ENCODE measurements around the gene SNX8. TPM values are rescaled to one million over a fixed set of nuclear protein-coding genes. Genes with fewer than 3 reads are reported as not detected.

SNX8 gene
- total and polyA plus RNA-seq, 2 of the 13 experiments (the other 11 are each of a cell fraction or from before 2014, with no cell fraction given): 20.6 to 45.2 TPM

DNA sequence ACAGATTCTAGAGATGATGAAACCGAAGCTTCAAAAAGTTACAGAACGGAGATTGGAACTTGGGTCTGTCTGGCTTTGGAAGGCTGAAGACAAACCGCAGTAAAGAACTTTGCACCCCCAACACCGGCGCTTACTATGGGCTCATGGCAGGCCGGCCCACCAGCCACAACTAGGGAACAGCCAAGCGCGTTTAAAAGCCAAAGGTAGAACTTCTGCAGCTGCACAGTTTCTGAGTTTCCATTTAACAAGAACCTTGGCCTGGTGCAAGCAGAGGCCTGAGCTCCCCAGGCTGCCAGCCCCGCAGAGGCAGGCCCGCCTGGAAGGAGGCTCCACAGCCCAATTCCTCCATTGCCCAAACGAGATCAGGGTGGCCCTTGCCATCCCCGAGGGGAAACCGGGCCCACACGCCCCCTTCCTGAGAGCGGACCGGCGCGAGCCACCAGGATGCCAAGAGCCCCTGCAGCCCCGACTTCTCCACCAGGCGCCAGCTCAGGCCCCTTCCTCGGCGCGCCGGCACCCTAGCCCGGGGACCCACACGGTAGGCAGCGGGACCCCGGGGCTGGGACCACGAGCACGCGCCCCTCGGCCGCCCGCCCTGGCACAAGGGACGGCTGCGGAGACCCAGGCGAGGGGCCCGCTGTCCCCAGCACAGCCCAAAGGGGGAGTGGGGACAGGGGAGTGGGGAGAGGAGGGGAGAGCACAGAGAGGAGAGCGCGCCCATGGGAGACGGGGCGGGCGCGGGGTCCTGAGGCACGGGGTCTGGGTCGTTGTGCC, 82.1 kb downstream of the SNX8 start (continued):
- peak; percentile 64; the same call in 1 of the 2 replicates for TF ChIP-seq ZNF879 (CRISPR knock-in tag; IDR thresholded peaks at IDR 0.05)
- TF ChIP-seq, protein P1, sequence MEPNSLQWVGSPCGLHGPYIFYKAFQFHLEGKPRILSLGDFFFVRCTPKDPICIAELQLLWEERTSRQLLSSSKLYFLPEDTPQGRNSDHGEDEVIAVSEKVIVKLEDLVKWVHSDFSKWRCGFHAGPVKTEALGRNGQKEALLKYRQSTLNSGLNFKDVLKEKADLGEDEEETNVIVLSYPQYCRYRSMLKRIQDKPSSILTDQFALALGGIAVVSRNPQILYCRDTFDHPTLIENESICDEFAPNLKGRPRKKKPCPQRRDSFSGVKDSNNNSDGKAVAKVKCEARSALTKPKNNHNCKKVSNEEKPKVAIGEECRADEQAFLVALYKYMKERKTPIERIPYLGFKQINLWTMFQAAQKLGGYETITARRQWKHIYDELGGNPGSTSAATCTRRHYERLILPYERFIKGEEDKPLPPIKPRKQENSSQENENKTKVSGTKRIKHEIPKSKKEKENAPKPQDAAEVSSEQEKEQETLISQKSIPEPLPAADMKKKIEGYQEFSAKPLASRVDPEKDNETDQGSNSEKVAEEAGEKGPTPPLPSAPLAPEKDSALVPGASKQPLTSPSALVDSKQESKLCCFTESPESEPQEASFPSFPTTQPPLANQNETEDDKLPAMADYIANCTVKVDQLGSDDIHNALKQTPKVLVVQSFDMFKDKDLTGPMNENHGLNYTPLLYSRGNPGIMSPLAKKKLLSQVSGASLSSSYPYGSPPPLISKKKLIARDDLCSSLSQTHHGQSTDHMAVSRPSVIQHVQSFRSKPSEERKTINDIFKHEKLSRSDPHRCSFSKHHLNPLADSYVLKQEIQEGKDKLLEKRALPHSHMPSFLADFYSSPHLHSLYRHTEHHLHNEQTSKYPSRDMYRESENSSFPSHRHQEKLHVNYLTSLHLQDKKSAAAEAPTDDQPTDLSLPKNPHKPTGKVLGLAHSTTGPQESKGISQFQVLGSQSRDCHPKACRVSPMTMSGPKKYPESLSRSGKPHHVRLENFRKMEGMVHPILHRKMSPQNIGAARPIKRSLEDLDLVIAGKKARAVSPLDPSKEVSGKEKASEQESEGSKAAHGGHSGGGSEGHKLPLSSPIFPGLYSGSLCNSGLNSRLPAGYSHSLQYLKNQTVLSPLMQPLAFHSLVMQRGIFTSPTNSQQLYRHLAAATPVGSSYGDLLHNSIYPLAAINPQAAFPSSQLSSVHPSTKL (CRISPR knock-in tag; IDR thresholded peaks at IDR 0.05): no peak
- no peak for TF ChIP-seq ZNF383 (CRISPR knock-in tag; IDR thresholded peaks at IDR 0.05; ENCODE audit: borderline replicate concordance)
- TF ChIP-seq, protein P2, sequence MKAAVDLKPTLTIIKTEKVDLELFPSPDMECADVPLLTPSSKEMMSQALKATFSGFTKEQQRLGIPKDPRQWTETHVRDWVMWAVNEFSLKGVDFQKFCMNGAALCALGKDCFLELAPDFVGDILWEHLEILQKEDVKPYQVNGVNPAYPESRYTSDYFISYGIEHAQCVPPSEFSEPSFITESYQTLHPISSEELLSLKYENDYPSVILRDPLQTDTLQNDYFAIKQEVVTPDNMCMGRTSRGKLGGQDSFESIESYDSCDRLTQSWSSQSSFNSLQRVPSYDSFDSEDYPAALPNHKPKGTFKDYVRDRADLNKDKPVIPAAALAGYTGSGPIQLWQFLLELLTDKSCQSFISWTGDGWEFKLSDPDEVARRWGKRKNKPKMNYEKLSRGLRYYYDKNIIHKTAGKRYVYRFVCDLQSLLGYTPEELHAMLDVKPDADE (CRISPR knock-in tag; IDR thresholded peaks at IDR 0.05): no peak
- no peak for TF ChIP-seq TRAFD1 (CRISPR knock-in tag; IDR thresholded peaks at IDR 0.05; ENCODE audit: borderline replicate concordance)
- TF ChIP-seq ZNF354B (CRISPR knock-in tag; IDR thresholded peaks at IDR 0.05): 0 out of 2 replicates have a peak, but pooled peaks have one; percentile 60
- TF ChIP-seq PAWR (CRISPR knock-in tag; IDR thresholded peaks at IDR 0.05; ENCODE audit: borderline replicate concordance): no peak
- no peak for TF ChIP-seq TAF15 (IDR thresholded peaks at IDR 0.05; ENCODE audit: low read depth, low read length, poor library complexity, severe bottlenecking)

Data from HepG2 (cell line).